ENCODE data around the gene SETSIP. TPM values are rescaled to one million over a fixed set of nuclear protein-coding genes. Genes with fewer than 3 reads are reported as not detected.
"Not testable (repeated sequence)": the region's sequence is repeated elsewhere in the genome, so short reads cannot be mapped to it uniquely, and the experiment has no call there.

Gene SETSIP
- total and polyA plus RNA-seq, 7 donors: 0.10 TPM; not detected in 6

- Histone ChIP-seq H3K9me3 (no peaks in the 10 kb centered on the region), H3K4me3 (no peak overlapping the region), H3K27me3 (peaks cover 0 to 11% (median 0%) of the 10 kb centered on the region in 3 donors), H3K27ac (no peak overlapping the region), H3K36me3 (no peaks in the 10 kb centered on the region), H3K4me1 (peaks cover 0 to 9% (median 5%) of the 10 kb centered on the region in 4 donors)
- 75 to 85% methylated on average over 6 of the region's 6 CpGs for WGBS, 2 donors
- DNase-seq: no peak
- intact Hi-C loops (cut with DNase I): no loop called here
- TF ChIP-seq CTCF (IDR thresholded peaks at IDR 0.05) (no peak), POLR2AphosphoS5 (IDR thresholded peaks at IDR 0.05) (no peak), EP300 (IDR thresholded peaks at IDR 0.05) (no peak), POLR2A (IDR thresholded peaks at IDR 0.05) (no peak)
Measured at GRCh38 chr1:92031281-92032110, 43.7 kb downstream of the SETSIP start.

- H3K36me3 ChIP-seq: no peaks in the 10 kb centered on the region
- WGBS, 2 donors: 10 to 22% methylated on average over 4 of the region's 4 CpGs
- H3K27me3 ChIP-seq: peaks cover 0 to 11% (median 0%) of the 10 kb centered on the region in 3 donors
- TF ChIP-seq EP300 (IDR thresholded peaks at IDR 0.05): no peak
- no peak for TF ChIP-seq CTCF (IDR thresholded peaks at IDR 0.05)
- TF ChIP-seq POLR2A (IDR thresholded peaks at IDR 0.05): no peak
- TF ChIP-seq POLR2AphosphoS5 (IDR thresholded peaks at IDR 0.05): no peak
- no peaks in the 10 kb centered on the region for H3K9me3 ChIP-seq
- peak overlapping the region in 1 of 4 donors; percentile 45 for H3K27ac ChIP-seq
- H3K4me1 ChIP-seq: peaks cover 0 to 9% (median 5%) of the 10 kb centered on the region in 4 donors
- intact Hi-C loops (cut with DNase I): no loop called here
- peak overlapping the region in 3 of 4 donors; percentile 50 to 60 (median 58) for H3K4me3 ChIP-seq
- no peak for DNase-seq
Measured at GRCh38 chr1:92030656-92031107, 44.5 kb downstream of the SETSIP start.

- no peak overlapping the region for H3K27ac ChIP-seq
- H3K4me1 ChIP-seq: peaks cover 0 to 9% (median 5%) of the 10 kb centered on the region in 4 donors
- H3K36me3 ChIP-seq: no peaks in the 10 kb centered on the region
- intact Hi-C loops (cut with DNase I): no loop called here
- TF ChIP-seq CTCF (IDR thresholded peaks at IDR 0.05) (no peak), POLR2AphosphoS5 (IDR thresholded peaks at IDR 0.05) (no peak), EP300 (IDR thresholded peaks at IDR 0.05) (no peak), POLR2A (IDR thresholded peaks at IDR 0.05) (no peak)
- peak overlapping the region; percentile 43 to 60 (median 54) for H3K4me3 ChIP-seq
- DNase-seq: no peak
- WGBS, 2 donors: 40 to 44% methylated on average over 31 of the region's 31 CpGs
- peaks cover 0 to 11% (median 0%) of the 10 kb centered on the region in 3 donors for H3K27me3 ChIP-seq
- H3K9me3 ChIP-seq: no peaks in the 10 kb centered on the region
Measured at GRCh38 chr1:92029241-92029922, 45.8 kb downstream of the SETSIP start.

- no peak overlapping the region for H3K27ac ChIP-seq
- peaks cover 0 to 11% (median 0%) of the 10 kb centered on the region in 3 donors for H3K27me3 ChIP-seq
- intact Hi-C loops (cut with DNase I): no loop called here
- DNase-seq: no peak
- no peak overlapping the region for H3K4me3 ChIP-seq
- no peaks in the 10 kb centered on the region for H3K36me3 ChIP-seq
- TF ChIP-seq EP300 (IDR thresholded peaks at IDR 0.05): no peak
- no peak for TF ChIP-seq POLR2AphosphoS5 (IDR thresholded peaks at IDR 0.05)
- TF ChIP-seq CTCF (IDR thresholded peaks at IDR 0.05): no peak
- no peak for TF ChIP-seq POLR2A (IDR thresholded peaks at IDR 0.05)
- H3K9me3 ChIP-seq: no peaks in the 10 kb centered on the region
- 82 to 89% methylated on average over 9 of the region's 9 CpGs for WGBS, 2 donors
- H3K4me1 ChIP-seq: peaks cover 0 to 9% (median 5%) of the 10 kb centered on the region in 4 donors
Measured at GRCh38 chr1:92026806-92027205, 48.4 kb downstream of the SETSIP start.

- H3K4me1 ChIP-seq; H3K4me3 ChIP-seq; DNase-seq; intact Hi-C loops (cut with DNase I); H3K27ac ChIP-seq; H3K36me3 ChIP-seq; H3K9me3 ChIP-seq: not testable (repeated sequence)
- 97 to 98% methylated on average over 29 of the region's 29 CpGs for WGBS, 2 donors
- H3K27me3 ChIP-seq: peaks cover 0 to 11% (median 0%) of the 10 kb centered on the region in 3 donors
Measured at GRCh38 chr1:92026042-92026441, 49.2 kb downstream of the SETSIP start.
